Inflammatory macrophage treated with lipopolysaccharide for 4 hours (primary cell): ENCODE data around the gene WSCD1.

Experiments
- DNase-seq: peaks from one replicate; pipeline ENCODE4 v3.0.0-alpha.2; 2020

The WSCD1 gene

DNA sequence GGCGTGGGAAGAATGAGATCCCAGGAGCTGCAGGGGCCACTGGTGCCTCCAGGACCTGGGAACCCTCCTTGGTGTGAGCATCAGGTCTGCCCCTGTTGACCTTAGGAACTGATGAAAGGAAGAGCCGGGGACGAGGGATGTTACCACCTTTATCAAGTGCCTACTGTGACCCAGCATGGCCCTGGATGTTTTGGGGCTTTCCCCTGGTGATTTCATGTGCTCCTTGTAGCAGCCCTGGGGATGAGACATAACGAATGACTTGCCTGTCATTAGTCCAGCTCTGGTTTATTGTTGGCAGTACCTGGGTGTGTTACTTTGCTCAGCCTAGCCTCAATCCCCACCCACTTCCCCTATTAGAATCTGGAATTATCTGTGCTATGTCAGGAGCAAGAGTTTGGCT is 39.9 kb downstream of the WSCD1 start:
- DNase-seq = no peak

DNA sequence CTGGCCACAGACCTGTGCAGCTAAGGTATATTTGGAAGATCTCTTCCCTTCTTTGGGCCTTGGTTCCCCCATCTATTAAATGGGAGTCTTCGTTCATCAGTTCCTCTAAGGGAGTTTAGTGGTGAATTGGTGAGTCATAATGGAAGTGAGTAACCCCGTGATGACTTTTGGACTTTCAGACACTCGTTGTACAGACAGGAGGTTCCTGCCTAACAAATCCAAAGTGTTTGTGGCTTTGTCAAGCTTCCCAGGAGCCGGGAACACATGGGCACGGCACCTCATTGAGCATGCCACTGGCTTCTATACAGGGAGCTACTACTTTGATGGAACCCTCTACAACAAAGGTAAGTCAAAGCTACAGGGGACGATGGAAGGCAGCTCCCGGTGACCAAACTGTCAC is 40.4 kb downstream of the WSCD1 start:
- no peak for DNase-seq

DNA sequence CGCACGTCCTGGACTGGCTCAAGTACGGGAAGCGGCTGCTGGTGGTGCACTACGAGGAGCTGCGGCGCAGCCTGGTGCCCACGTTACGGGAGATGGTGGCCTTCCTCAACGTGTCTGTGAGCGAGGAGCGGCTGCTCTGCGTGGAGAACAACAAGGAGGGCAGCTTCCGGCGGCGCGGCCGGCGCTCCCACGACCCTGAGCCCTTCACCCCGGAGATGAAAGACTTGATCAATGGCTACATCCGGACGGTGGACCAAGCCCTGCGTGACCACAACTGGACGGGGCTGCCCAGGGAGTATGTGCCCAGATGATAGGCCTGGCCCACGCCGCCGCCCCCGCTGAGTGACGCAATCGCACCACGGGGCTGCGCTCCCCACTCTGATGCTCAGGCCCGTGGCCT is 50.2 kb downstream of the WSCD1 start:
- no peak for DNase-seq

DNA sequence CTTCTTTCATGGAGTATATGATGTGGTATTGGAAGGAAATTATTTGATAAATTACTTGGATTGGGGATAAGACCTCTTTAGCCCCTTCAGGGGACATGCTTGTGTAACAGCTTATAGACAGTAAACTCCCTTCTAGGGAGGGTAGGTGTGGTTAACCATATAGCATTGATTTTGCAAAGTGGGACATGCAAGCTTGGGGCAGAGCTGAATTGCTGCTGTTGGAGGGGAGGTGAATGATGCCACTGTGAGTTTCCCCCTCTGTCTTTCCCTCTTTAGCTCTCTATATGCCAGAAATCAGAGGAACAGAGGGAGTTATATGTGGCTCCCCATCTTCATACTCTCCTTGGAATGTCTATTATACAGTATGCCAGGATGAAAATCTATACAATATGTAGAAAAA is 54.7 kb downstream of the WSCD1 start:
- DNase-seq = no peak

DNA sequence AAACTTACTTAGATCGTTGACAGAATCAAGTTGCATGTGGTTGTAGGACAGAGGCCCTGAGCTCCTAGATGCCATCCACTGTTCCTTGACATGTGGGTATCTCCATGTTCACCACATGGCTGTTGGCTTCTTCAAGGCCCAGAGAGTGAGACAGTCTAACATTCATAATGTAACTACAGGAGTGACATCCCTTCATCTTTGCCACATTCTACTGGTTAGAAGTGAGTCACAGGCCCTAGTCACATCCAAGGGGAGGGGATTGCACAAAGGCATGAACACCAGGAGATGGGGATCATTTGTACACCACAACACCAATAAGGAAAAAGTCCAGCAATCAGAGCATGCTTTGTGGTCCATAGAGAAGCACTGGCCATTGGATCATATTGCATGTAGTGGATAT is 56.6 kb downstream of the WSCD1 start:
- DNase-seq = no peak

DNA sequence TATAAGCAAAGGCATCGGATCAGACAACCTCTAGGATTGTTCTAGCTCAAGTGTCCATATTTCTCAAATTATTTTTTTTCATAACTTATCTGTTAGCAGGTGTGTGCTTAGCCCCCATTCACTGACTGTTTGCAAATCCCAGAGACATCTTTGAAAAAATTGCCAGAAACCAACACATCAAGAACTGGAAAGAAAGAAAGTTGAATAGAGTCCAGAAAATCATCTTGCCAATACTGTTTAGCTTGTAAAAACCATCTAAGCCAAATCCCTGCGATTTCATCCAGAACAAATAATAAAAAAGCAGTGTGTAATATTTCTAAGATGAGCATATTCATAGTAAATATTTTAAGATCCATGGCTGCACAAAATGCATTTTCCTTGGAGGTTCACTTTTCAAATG is 64.5 kb downstream of the WSCD1 start:
- DNase-seq = no peak

DNA sequence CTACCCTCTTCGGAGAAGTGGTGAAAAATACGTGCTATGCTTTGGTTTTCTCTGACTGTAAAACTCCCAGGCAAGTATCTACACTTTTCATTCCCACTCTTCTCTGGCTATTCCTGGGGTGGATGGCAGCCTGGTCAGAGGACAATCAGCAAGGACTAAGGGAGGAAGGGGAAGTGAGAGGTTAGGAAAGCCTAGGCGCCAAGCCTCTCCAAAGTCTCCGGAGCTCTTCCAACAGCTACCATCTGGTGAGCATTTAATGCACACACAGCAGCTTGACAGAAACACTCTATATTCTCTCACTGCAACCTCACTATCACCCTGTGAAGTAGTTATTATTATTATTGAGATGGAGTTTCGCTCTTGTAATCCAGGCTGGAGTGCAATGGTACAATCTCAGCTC is 65.1 kb downstream of the WSCD1 start:
- DNase-seq = no peak

DNA sequence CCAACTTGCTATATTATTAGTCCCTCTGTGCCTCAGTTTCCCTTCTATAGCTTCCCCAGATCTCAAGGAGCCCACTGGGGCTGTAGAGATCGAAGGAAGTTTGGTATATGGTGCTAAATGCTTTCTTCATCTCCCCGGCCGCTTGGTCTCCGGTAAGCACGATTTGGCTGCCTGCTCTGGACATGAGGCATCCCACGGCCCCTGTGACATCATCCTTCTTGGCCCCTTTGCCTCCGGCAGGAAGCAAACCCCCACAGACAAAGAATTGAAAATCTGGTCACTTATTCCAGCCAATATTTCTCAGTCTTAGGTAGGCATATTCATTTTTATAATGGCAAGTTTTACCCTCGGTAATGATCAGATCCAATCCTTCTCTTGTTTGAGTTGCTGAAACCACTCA is 65.8 kb downstream of the WSCD1 start:
- DNase-seq = no peak

DNA sequence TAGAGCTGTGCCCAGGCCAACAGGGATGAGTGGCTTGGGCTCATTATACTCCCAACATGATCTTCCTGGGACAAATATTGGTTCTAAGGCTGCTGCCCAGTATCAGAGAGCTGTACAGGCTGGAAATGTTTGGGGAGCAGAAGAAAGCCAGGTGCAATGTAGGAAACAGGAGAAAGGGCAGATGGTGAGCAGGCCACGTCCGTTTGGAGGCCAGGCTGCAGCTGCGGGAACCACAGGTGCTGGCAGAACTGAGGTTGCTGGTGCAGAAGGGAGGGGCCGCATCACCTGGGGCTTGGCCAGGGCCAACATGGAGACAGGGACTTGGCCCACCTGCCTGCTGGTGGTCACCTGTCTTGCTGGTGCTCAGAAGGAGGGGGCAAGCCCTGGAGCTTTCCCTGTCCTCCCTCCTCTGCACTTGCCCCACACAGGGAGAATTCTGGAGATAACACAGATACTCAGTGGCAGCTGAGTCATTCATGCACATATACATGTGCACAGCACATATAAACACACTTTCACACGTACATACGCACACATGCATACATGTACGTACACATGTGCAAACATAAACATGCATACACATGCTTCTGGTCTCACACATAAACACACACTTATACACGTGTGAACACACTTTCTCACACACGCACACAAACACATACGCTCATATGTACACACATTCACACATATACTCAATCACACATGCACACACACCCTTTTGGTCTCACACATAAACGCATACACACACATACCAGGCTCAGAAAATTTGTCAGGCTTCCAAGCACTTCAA is 67.7 kb downstream of the WSCD1 start:
- DNase-seq = no peak

DNA sequence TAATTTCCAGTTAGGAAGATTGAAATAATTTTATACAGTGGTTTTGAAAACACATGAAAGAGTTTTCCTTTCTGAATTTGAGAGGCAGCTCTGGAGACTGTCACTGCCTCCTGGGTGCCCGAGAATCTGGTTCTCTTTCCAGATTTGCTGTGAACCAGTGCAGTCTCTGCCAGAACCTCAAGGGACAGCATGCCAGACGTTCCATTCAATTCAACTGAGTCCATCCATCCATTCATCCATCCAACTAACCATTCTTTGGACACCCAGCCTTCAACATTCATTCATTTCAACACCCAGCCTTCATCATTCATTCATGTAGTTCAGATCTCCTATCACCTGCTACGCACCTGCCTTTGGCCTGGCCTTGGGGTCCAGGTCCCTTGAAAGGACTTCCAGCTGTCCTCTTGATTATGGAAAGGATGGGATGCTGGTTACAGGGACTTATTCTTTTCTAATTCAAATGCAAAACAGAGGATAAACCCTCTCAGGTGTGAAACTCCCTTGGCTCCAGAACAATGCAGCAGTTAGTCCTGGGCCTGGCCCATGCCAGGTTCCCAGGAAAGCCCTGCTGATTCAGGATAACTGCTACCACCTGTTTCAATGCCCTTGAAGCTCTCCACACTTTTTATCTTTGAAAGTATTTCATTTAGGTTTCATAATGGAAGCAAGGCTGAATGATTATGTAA is 68.7 kb downstream of the WSCD1 start:
- no peak for DNase-seq

DNA sequence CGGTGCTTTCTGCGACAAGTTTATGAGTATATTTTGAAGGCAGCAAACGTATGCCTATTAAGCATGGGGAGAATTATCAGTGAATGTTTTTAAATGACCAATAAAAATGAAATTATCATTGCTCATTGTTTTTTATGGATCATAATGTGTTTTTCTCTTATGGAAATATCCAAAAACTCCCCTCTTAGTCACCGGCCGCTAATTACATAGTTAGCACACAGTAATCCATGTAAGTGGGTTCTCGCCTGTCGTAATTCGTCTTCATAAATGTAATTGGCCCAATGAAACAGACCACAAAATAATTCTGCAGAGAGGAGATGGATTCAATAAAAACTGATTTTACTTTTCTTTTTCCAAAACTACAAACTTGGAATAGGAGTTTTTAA is 69.3 kb downstream of the WSCD1 start:
- no peak for DNase-seq

DNA sequence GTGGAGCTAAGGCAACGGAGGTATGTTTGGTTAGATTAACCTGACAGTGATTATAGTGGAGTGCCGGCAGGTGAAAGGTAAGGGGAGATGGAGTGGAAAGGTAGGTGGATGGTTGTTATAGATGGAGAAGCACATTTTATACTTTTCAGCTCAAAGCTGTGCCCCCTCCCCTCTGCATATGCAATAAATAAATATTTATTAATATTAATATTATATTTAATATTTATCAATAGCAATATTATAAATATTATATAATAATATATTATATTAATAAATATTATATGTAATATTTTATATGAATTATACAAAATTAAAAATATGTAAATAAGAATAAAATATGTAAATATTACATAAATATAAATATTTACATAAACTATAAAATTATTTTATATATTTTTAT is 70.0 kb downstream of the WSCD1 start:
- DNase-seq = no peak

DNA sequence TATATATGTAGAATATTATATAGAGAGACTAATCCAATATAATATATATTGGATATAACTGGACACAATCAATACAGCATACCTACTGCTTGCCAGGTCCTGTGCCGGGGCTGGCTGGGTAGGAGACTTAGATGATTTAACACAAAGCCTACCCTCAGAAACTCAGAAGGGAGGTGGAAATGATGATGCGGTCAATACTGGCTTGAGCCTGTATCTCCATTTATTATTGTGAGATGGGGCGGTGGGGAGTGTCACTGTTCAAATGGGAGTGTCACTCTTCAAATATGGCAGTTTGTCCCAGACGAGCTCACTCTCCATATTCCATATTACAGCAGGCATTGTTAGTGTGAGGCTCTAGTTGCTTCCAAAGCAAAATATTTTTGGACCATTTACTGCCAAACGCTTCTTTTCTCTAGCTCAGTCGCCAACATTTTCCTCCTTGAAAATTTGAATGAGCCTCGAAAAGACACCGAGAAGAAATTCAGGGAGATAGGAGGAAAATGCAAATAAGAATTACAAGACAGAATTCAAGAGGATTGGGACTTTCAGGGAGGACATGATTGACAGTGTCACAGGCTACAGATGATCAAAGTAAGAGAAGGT is 70.7 kb downstream of the WSCD1 start:
- DNase-seq = no peak

DNA sequence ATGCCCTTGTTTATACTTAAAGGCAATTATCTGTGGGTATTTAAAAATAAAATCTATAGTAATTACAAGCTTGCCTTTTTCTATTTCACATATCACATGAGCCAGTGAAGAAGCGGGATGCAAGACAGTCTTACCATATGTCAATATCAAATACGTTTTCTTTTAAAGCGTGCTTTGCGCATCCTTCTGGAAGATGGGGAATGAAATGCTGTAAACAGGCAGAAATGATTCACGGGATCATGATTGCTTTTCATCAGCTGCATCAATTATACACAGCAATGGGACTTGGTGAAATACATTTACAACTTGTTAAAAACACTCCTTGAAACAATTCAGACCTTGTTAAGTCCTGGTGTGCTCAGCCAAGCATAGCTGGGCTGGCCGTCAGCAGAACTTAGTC is 72.5 kb downstream of the WSCD1 start:
- DNase-seq = no peak

DNA sequence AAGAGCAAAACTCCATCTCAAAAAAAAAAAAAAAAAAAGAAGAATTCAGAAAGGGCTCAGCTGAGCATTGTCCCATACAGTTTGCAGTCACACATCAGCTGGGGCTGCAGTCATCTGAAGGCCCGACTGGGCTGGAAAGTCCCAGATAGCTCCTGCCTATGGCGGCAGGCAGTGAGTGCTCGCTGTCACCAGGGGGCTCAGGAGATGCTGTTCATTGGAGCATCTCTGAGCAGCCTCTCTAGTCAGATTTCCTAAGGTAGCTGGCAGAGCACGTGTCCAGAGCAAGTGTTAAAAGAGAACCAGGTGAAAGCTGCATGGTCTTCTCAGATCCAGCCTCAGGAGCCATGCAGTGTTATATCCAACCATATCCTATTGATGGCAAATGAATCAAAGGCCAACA is 75.8 kb downstream of the WSCD1 start:
- DNase-seq = no peak

DNA sequence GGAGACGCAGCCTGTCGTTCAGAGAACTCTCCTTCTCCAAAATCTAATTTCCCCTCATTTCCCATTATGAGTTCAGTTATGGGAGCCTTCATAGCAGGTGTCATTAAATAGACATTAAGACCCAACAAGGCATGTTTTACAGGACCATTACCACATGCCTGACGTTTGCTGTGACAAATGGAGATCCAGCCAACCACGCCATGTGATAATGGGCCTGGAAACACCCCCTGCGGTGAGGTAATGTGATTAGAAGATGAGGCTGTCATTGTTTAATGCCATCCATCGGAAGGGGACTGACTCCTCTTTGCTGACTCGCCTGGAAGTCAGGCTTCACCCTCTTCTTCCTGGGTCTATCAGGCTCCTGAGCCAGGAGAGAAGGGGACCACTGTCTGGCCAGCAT is 76.9 kb downstream of the WSCD1 start:
- DNase-seq = no peak

DNA sequence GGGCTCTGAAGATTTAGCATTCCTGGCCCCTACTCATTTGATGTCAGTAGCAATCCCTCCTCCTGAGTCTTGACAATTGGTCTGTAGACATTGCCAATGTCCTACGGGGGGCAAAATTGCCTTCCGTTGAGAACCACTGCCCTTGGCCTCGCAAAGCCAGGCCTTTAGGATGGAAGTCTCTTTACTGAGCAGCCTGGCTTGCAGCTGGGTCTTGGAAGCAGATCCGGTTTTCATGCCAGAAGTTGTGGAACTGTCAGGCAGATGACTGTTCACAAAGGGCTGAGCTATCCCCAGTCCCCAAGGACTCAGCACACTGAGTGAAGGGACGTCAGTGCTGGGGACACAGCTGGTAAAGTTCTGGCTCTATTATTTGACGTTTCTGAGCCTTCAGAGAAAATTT is 83.2 kb downstream of the WSCD1 start:
- no peak for DNase-seq

DNA sequence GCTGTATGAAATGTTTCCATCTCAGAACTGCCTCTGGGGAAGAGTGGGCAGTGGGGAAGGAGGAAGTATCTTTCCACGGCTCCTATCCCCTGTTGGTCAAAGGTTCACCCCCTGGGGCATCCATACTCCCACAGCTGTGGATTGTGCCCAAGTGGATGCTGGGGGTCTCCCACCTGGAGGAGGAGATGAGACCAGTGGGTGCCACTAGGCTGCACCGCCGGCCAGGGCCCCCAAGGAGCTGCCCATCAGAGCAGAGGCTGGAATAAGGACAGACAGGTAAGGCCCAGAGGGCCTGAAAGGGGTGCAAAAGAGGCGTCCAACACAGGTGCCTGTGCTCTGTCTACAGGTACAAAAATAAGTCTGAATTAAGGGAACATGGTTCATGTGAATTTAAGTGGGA is 87.5 kb downstream of the WSCD1 start:
- DNase-seq = no peak

DNA sequence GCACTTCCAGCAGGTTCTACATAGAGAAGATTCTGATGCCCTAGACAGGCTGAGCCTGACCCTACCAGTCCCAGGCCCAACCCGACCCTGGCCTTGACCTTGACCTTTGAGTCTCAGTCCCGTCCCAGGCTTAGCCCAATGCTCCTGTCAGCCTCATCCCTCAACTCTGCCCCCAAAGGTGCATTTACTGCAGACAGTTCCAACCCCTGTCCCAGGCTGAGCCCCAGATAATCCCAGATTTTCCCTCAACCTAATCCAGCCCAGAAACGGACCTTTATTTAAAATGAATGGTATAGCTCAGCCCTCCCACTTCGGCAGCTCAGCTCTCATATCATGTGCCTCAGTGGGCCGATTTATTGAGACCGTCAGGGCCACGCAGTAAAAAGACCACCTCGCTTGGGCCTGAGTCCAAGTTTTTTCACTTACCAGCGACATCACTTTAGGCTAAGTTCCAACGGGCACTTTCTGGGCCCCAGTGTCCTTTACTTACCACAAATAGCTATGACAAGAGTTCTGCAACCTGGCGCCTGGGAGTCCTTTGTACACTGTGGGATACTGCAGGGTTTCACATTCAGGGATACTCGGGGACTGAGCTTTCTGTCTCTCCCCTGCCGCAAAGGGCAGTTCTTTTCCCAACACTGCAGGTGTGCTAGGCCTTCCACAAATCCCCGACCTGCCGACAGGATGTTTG is 89.5 kb downstream of the WSCD1 start:
- DNase-seq = no peak

DNA sequence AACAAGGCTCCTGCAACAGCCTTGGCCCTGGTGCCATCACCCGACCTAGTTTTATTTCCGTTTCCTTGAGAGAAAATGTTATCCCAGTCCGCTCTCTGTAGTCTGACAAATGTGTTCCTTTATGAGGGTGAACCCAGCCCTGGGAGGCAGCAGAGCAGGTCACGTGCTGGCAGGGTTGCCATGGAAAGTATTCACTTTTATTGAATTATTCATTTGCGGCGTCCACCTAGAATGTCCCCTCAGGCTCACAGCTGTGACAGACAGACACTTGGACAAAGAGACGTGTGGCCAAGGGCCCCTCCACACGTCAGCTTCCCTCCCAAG is 90.0 kb downstream of the WSCD1 start:
- no peak for DNase-seq

DNA sequence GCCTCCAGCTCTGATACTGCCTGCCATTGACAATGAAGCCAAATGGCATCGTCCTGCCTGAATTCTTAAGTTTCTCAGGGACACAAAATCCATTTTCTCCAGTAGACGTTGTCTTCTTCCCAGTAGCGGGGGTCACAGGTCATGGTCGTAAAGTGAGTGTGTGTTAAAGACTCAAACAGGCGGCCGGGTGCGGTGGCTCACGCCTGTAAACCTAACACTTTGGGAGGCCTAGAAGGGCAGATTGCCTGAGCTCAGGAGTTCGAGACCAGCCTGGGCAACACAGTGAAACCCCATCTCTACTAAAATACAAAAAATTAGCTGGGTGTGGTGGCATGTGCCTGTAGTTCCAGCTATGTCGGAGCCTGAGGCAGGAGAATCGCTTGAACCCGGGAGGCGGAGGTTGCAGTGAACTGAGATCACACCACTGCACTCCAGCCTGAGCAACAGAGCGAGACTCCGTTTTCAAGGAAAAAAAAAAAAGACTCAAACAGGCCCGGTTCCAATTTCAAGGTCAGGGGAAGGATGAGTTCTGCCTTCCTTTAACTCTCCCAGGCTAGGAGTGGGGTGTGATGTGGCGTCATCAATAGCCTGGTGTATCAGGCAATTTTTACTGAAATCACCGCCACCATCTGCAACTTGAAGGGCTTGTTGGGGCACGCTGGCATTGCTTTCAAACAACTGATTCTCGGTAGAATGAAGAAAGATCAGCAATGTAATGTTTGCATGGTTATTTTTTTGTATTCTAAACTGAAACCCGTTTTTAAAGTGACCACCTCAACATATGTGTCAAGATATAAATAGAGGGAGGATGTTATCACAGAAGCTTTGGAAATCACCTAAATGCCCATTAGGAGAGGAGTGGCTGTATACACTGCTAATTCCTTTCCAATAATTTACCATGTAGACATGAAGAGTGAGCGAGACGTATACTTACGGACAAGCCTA is 91.0 kb downstream of the WSCD1 start:
- DNase-seq = no peak

DNA sequence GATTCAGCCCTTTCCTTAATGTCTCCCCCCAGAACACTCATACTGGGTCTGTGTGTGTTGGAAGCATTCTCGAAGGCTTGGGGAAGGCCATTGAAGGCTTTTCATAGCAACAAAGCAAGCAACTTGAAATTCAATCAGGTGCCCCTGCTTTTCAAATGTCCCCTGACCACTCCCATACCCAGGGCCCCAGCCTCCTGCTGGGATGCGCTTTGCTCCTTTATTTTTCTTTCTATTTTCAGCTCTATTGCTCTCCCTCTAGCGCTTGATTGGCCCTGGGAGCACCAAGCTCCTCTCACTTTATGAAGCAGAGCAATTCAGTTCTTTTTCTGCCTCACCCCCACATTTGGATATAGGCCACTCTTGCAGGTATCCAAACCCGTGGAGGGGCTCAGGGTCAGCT is 92.0 kb downstream of the WSCD1 start:
- DNase-seq = no peak

DNA sequence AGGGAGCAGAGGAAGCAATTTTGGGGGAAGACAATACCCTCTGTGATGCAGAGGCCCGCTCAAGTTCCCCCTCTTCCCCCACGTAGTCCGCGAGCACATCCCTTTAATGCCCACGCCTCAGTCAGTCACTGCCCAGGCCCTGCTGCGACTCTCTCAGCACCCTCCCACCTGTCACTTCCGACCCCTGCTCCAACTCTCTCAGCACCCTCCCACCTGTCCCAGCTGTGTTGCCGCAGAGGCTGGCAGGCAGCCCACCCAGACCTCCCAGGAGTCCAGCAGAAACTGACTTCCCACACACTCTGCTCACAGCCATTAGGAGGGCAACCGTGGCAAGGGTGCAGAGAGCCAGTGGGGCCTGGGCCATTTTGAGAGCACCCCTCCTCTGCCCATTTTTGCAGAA is 92.7 kb downstream of the WSCD1 start:
- DNase-seq = no peak
